ENCODE results near the gene ADCY10.

DNA sequence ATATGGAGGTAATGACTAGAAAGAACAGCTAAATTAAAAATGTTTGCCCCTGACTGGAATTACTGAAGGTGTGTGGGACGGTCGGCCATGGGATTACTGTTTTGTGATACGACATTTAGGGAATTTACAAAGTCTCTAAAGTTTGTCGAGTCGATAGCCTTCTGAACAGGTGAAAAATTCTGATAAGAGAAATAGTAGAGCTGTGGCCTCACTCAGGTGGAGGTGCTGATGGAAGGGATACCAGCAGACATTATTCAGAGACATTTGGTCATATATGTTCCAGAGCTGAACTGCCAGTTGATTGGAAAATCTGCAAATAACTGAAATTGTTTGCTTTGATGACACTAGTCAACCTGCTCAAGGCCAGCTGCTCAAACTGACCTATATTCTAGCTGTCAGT lies 71.1 kb downstream of the ADCY10 start:
- TF ChIP-seq, protein P1, sequence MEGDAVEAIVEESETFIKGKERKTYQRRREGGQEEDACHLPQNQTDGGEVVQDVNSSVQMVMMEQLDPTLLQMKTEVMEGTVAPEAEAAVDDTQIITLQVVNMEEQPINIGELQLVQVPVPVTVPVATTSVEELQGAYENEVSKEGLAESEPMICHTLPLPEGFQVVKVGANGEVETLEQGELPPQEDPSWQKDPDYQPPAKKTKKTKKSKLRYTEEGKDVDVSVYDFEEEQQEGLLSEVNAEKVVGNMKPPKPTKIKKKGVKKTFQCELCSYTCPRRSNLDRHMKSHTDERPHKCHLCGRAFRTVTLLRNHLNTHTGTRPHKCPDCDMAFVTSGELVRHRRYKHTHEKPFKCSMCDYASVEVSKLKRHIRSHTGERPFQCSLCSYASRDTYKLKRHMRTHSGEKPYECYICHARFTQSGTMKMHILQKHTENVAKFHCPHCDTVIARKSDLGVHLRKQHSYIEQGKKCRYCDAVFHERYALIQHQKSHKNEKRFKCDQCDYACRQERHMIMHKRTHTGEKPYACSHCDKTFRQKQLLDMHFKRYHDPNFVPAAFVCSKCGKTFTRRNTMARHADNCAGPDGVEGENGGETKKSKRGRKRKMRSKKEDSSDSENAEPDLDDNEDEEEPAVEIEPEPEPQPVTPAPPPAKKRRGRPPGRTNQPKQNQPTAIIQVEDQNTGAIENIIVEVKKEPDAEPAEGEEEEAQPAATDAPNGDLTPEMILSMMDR (IDR thresholded peaks at IDR 0.05), result no peak
- TF ChIP-seq POLR2AphosphoS5 (IDR thresholded peaks at IDR 0.05), result no peak
